ENCODE results near the gene PYGM. TPM values are rescaled to one million over a fixed set of nuclear protein-coding genes. Genes with fewer than 3 reads are reported as not detected.

The PYGM gene
- total RNA-seq, 4 donors from 2014 or later, result 881 to 2,858 (median 1,836) TPM

DNA sequence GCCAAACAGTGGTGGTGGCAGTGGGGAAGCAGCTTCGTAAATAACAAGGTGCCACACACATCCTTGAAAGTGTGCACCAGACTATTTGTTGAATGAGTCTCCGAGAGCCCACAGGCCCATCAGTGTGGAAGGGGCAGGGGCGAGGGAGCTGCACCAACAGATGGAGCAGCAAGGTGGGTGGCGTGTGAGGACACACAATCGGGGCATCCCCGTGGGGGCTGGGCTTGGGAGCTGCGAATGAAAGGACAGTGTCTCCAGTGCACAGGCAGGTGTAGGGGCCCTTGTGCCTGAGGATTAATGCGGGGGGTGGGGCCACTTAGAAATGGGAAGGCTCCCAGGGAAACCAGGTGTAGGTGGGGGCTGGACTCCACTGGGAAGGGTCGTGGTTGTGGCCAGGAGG lies 39.6 kb downstream of the PYGM start:
- no peak overlapping the region for H3K27ac ChIP-seq
- H3K27me3 ChIP-seq, result peaks cover 17 to 37% (median 35%) of the 10 kb centered on the region in 3 donors
- H3K4me1 ChIP-seq, result peaks cover 0 to 7% of the 10 kb centered on the region in 2 donors
- no peaks in the 10 kb centered on the region for H3K36me3 ChIP-seq
- DNase-seq, result no peak
- H3K4me3 ChIP-seq, result no peak overlapping the region
- H3K9me3 ChIP-seq, result no peaks in the 10 kb centered on the region
- in situ Hi-C loops (cut with MboI; ENCODE audit: low sequenced_read_pairs in 4 of 4), result no loop called here
- intact Hi-C loops (cut with DNase I; ENCODE audit: low total_unique reads), result loop anchor here (5.0 kb wide), 1 partner anchor 273 kb away; no protein-coding TSS in a partner anchor
- TF ChIP-seq, protein P1, sequence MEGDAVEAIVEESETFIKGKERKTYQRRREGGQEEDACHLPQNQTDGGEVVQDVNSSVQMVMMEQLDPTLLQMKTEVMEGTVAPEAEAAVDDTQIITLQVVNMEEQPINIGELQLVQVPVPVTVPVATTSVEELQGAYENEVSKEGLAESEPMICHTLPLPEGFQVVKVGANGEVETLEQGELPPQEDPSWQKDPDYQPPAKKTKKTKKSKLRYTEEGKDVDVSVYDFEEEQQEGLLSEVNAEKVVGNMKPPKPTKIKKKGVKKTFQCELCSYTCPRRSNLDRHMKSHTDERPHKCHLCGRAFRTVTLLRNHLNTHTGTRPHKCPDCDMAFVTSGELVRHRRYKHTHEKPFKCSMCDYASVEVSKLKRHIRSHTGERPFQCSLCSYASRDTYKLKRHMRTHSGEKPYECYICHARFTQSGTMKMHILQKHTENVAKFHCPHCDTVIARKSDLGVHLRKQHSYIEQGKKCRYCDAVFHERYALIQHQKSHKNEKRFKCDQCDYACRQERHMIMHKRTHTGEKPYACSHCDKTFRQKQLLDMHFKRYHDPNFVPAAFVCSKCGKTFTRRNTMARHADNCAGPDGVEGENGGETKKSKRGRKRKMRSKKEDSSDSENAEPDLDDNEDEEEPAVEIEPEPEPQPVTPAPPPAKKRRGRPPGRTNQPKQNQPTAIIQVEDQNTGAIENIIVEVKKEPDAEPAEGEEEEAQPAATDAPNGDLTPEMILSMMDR (IDR thresholded peaks at IDR 0.05 in 4 of 5, conservative IDR thresholded peaks at IDR 0.05 in 1 of 5), result no peak
- TF ChIP-seq POLR2A (IDR thresholded peaks at IDR 0.05), result no peak
- no peak for ATAC-seq

DNA sequence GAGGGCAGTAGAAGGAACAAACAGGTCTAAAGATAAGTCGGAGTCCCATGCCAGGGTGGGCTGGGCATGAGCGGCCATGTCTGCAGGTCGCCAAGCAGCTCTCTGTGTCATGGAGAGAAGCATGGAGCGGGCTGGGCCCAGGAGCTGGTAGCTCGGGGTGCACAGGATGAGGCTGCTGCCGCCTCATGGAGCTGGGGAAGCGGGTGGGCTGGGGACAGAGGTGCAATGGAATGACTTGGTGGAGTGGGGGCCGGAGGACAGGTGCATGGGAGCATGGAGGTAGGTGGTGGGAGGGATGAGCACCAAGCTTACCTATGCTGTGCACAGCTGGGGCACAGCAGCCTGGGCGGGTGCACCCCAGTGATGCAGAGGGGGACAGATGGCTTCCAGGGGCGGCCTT lies 40.4 kb downstream of the PYGM start:
- intact Hi-C loops (cut with DNase I; ENCODE audit: low total_unique reads), result no loop called here

DNA sequence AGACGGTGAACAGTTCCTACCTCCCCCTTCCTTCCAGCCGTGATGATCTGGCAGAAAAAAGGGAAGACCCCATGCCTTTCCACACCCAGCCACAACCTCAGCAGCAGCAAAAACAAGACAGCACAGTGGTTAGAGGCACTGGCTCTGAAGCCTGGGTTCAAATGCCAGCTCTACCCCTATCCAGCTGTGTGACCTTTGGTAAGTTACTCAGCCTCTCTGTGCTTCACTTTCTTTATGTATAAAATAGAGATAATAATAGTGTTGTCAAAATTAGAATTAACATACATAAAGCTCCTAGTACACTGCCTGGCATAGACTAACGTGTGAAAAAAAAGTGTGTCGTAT lies 41.0 kb downstream of the PYGM start:
- intact Hi-C loops (cut with DNase I; ENCODE audit: low total_unique reads), result no loop called here
- H3K36me3 ChIP-seq, result no peaks in the 10 kb centered on the region

More for the DNA sequence above, 40.4 kb downstream of the PYGM start:
- ATAC-seq (no peak), DNase-seq (no peak)
- TF ChIP-seq, protein P1 (IDR thresholded peaks at IDR 0.05 in 4 of 5, conservative IDR thresholded peaks at IDR 0.05 in 1 of 5), result no peak
- TF ChIP-seq POLR2A (IDR thresholded peaks at IDR 0.05), result no peak
- in situ Hi-C loops (cut with MboI; ENCODE audit: low sequenced_read_pairs in 4 of 4), result no loop called here
- no peak overlapping the region for H3K4me3 ChIP-seq
- H3K27me3 ChIP-seq, result peaks cover 24 to 43% (median 38%) of the 10 kb centered on the region in 3 donors
- no peak overlapping the region for H3K27ac ChIP-seq
- no peaks in the 10 kb centered on the region for H3K36me3 ChIP-seq
- peaks cover 0 to 7% of the 10 kb centered on the region in 2 donors for H3K4me1 ChIP-seq
- H3K9me3 ChIP-seq, result no peaks in the 10 kb centered on the region

DNA sequence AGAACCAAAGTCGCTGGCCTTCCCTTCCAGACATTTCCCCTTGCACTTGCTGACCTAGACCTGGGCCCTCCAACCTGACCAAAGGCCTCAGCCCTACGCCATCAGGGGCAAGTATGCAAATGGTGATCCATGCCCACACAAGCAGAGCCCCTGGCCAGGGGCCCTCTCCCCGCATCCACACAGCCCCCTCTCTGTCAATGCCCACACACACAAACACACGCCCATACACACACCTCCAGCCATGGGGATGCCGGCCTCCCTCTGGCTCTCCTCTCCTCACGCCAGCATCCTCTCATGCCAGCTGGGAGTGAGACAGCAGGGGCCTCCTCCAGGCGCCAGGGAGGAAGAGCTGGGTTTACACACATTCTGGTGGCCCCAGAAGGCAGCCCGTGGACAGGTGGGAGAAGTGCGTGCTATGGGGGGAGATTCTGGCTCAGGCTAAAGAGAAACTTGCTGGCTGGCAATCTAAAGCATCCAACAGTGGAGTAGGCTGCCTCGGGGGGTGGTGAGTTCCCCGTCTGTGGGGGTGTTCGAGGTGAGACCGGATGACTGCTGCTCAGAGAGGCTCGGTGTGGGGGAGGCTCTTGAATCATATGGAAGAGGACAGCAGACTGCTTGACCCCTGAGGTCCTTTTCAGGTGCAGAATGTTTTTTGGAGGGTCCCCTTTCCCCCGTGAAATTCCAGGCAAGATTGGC lies 41.5 kb downstream of the PYGM start:
- H3K4me3 ChIP-seq, result no peak overlapping the region
- no peaks in the 10 kb centered on the region for H3K36me3 ChIP-seq
- no peak overlapping the region for H3K27ac ChIP-seq
- ATAC-seq (no peak), DNase-seq (no peak)
- in situ Hi-C loops (cut with MboI; ENCODE audit: low sequenced_read_pairs in 4 of 4) (no loop called here), intact Hi-C loops (cut with DNase I; ENCODE audit: low total_unique reads) (no loop called here)
- H3K27me3 ChIP-seq, result peaks cover 32 to 51% (median 45%) of the 10 kb centered on the region in 3 donors
- no peak for TF ChIP-seq POLR2A (IDR thresholded peaks at IDR 0.05)
- TF ChIP-seq, protein P1 (IDR thresholded peaks at IDR 0.05 in 4 of 5, conservative IDR thresholded peaks at IDR 0.05 in 1 of 5), result no peak
- no peaks in the 10 kb centered on the region for H3K9me3 ChIP-seq
- H3K4me1 ChIP-seq, result peaks cover 0 to 1% of the 10 kb centered on the region in 2 donors

More for the DNA sequence above, 41.0 kb downstream of the PYGM start:
- peaks cover 0 to 6% of the 10 kb centered on the region in 2 donors for H3K4me1 ChIP-seq
- TF ChIP-seq, protein P1 (IDR thresholded peaks at IDR 0.05 in 4 of 5, conservative IDR thresholded peaks at IDR 0.05 in 1 of 5), result no peak
- no peak for TF ChIP-seq POLR2A (IDR thresholded peaks at IDR 0.05)
- no peak overlapping the region for H3K27ac ChIP-seq
- no peak for ATAC-seq
- H3K4me3 ChIP-seq, result no peak overlapping the region
- peaks cover 31 to 50% (median 45%) of the 10 kb centered on the region in 3 donors for H3K27me3 ChIP-seq
- no peak for DNase-seq
- H3K9me3 ChIP-seq, result no peaks in the 10 kb centered on the region
- in situ Hi-C loops (cut with MboI; ENCODE audit: low sequenced_read_pairs in 4 of 4), result no loop called here

DNA sequence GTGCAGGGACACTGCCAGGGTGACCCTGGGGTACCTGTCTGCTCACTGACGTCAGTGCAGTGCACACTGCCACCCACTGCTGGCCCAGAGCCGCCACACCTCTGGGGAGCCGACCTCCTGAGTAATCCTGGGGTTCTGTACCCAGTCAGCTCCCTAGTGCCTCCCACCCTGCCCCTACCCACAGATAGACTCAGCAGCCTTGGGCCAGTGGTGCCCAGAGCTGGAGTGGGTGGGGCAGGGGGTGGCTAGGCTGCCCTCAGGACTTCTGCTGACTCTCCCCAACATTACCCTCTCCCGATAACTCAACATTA lies 42.6 kb downstream of the PYGM start:
- H3K36me3 ChIP-seq, result no peaks in the 10 kb centered on the region
- ATAC-seq, result no peak
- in situ Hi-C loops (cut with MboI; ENCODE audit: low sequenced_read_pairs in 4 of 4), result no loop called here

More for the DNA sequence above, 42.6 kb downstream of the PYGM start:
- no peak for TF ChIP-seq POLR2A (IDR thresholded peaks at IDR 0.05)
- TF ChIP-seq, protein P1 (IDR thresholded peaks at IDR 0.05 in 4 of 5, conservative IDR thresholded peaks at IDR 0.05 in 1 of 5), result no peak
- peaks cover 37 to 57% (median 50%) of the 10 kb centered on the region in 3 donors for H3K27me3 ChIP-seq
- H3K4me3 ChIP-seq, result no peak overlapping the region
- no peaks in the 10 kb centered on the region for H3K9me3 ChIP-seq
- H3K27ac ChIP-seq, result no peak overlapping the region
- intact Hi-C loops (cut with DNase I; ENCODE audit: low total_unique reads), result no loop called here
- DNase-seq, result no peak
- no peaks in the 10 kb centered on the region for H3K4me1 ChIP-seq

Measured in gastrocnemius medialis (tissue), 4 donors.